Stimulated activated CD8-positive, alpha-beta memory T cell treated with anti-CD3 and anti-CD28 coated beads, Interleukin-7, amount 100 ng/mL, for 1 hour (primary cell): ENCODE data around the gene EIF3L.

ENCODE experiments used
- DNase-seq, 2 donors: peaks; one replicate each; pipeline ENCODE4 v3.0.0-alpha.2; 2020; ENCODE audit warnings: low read depth in 2 of 2

Gene EIF3L

GRCh38 chr22:37854946-37855345 is 5.7 kb downstream of the EIF3L start:
- DNase-seq, result no peak

GRCh38 chr22:37855462-37855861 is 6.2 kb downstream of the EIF3L start:
- no peak for DNase-seq

GRCh38 chr22:37860796-37861421 is 11.7 kb downstream of the EIF3L start:
- no peak for DNase-seq

- DNase-seq, result no peak
These were observed 13.5 kb downstream of the EIF3L start for GRCh38 chr22:37862570-37863325.

- no peak for DNase-seq
These were observed 16.3 kb downstream of the EIF3L start for GRCh38 chr22:37865510-37865909.

- no peak for DNase-seq
These were observed 21.1 kb downstream of the EIF3L start for GRCh38 chr22:37870273-37870672.

- no peak for DNase-seq
These were observed 31.6 kb downstream of the EIF3L start for GRCh38 chr22:37880668-37881440.

- no peak for DNase-seq
These were observed 35.2 kb downstream of the EIF3L start for GRCh38 chr22:37884420-37884819.

- DNase-seq, result no peak
These were observed 38.6 kb downstream of the EIF3L start for GRCh38 chr22:37887584-37888378.

- no peak for DNase-seq
These were observed 42.7 kb downstream of the EIF3L start for GRCh38 chr22:37891926-37892325.

- no peak for DNase-seq
These were observed 43.5 kb downstream of the EIF3L start for GRCh38 chr22:37892566-37893335.

GRCh38 chr22:37893583-37893983 is 44.4 kb downstream of the EIF3L start:
- DNase-seq, result no peak

GRCh38 chr22:37894939-37895670 is 45.9 kb downstream of the EIF3L start:
- no peak for DNase-seq

GRCh38 chr22:37896181-37896592 is 47.0 kb downstream of the EIF3L start:
- no peak for DNase-seq

- no peak for DNase-seq
These were observed 47.7 kb downstream of the EIF3L start for GRCh38 chr22:37896939-37897338.

- no peak for DNase-seq
These were observed 48.6 kb downstream of the EIF3L start for GRCh38 chr22:37897807-37898206.

- DNase-seq, result no peak
These were observed 49.4 kb downstream of the EIF3L start for GRCh38 chr22:37898441-37899181.

GRCh38 chr22:37904572-37905533 is 55.6 kb downstream of the EIF3L start:
- no peak for DNase-seq
